HG03095 (cell line): ENCODE measurements around the gene GLIS1.

ENCODE experiments used
- ATAC-seq: cut with Tn5 transposase; IDR thresholded peaks from one replicate; pipeline ENCODE4 v1.9.1; 2021; ENCODE audit warnings: moderate library complexity; ENCODE audit not compliant: unreplicated experiment

GLIS1 gene

GRCh38 chr1:53477651-53478501, 261.1 kb downstream of the GLIS1 start:
- no peak for ATAC-seq

- no peak for ATAC-seq
These were observed 262.4 kb downstream of the GLIS1 start for GRCh38 chr1:53476579-53476978.

DNA sequence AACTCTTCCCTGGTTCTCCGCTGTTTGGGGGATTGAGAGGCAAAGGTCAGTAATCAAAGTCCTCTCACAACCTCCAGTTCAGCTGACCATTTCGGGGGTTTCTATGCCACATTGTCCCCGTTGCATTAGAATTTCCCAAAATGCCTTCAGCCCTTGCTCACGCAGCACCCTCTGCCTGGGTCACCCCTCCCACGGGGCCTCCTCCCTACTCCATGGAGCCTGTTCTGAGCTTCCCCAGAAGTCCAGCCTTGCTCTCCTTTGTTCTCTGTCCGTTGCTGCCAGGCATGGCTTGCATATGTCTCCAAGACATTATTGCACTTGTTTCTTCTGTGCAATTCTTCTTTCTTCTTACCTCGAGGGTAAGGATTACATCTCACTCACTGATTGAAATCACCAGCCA, 263.3 kb downstream of the GLIS1 start:
- no peak for ATAC-seq

DNA sequence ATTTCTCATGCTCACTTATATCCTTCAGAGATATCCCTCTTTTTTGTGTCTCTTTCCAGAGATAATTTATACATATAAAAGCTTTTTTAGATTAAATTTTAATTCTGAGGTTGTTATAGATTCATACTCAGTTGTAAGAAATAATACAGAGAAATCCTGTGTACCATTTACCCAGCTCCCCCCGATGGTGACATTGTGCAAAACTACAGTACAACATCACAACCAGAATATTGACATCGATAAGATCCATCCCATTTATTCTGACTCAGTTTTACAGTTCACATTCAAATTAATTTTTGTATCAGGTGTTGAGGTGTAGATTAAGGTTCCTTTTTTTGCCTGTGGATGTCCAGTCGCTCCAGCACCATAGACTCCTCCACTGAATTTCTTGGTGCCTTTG, 265.5 kb downstream of the GLIS1 start:
- ATAC-seq, result no peak

GRCh38 chr1:53471000-53471399, 268.0 kb downstream of the GLIS1 start:
- no peak for ATAC-seq

GRCh38 chr1:53470584-53470983, 268.4 kb downstream of the GLIS1 start:
- ATAC-seq, result no peak

GRCh38 chr1:53470155-53470554, 268.8 kb downstream of the GLIS1 start:
- no peak for ATAC-seq

GRCh38 chr1:53469373-53469772, 269.6 kb downstream of the GLIS1 start:
- no peak for ATAC-seq

- no peak for ATAC-seq
These were observed 270.6 kb downstream of the GLIS1 start for GRCh38 chr1:53468374-53468773.

DNA sequence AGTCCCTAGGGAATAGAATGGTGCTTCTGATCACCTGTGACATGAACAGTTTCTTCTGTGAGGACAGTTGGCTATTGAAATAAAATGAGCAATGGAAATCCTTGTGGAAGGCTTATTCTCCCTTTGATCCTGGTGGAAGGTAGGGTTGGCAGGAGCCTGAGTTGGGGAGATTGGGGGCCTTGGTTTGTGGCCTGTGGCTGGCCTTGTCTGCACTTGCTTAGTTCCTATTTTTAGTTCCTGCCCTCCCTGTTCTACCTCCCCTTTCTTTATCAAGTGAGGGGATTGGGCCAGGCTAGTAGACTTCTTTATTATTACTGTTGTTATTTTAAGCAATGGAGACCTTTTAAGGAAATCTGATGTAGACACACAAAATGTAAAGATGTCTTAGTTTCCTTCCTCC, 271.6 kb downstream of the GLIS1 start:
- ATAC-seq, result no peak

- no peak for ATAC-seq
These were observed 273.7 kb downstream of the GLIS1 start for GRCh38 chr1:53465023-53465957.

DNA sequence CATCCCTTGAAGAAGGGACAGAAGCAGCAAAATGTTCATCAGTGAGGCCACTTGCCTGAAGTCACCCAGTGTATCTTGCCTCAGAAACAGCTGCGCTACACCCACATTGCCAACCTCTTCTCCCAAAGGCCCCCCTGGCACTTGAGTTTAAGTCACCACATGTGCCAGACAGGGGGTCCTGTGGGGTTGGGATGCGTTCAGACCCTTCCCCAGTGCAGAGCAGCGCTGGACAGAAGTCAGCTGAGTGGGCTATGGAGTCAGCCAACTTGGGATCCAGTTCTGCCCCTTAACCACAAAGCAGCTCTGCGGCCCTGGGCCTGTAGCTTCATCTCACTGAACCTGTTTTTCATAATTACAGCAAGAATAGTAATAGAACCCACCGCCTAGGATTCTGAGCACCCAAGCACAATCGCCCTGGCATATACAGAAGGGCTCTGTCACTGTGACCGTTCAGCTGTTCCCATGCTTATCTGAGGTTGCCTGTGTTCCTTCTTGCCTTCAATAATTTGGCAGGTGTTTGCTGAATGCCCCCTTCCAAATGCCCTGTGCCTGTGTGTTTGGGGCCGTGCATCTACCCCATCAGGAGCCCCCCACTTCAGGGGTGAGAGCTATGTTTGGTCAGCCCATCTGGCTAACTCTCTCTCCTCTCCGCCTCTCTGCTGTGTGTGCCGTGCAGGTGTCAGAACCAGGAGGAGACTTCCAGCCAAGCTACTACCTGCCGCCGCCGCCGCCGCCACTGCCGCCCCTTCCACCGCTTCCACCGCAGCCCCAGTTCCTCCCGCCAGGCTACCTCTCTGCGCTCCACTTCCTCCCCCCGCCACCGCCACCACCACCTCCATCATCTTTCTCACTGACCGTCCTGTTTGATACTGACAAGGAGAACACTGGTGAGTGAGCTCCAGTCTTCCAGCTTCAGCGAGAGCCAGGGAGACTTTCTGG, 274.7 kb downstream of the GLIS1 start:
- no peak for ATAC-seq

DNA sequence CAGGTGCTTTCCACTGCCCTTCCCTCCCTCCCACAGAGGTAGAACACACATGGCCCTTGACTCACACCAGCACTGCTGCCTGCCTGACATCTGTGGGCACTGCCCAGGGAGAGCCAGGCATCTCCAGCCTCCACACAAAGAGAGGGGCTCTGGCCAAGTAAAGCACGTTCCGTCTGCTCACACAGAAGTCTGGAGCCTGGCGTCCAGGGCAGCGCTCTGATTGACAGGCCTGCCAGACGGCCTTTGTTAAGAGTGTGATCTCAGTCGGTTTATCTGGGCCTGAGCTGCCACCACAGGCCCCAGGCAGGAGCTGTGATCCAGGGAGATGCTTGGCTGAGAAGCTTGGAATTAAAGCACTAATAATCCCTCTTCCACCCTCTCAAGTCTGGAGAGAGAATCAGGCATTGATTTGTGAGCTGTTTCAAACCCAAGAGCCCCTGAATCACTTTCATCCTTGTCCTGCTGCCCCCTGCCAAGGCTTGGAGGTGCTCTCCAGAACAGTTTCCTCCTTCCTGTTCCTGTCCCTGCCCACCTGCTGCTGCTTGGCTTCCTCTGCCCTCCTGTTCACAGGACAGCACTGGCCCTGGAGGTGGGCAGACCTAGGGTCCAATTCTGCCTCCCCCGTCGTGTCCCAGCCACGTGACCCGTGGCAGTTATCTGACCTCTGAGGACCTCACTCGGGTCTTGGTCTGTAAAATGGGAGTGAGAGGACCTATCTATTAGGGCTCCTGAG, 276.0 kb downstream of the GLIS1 start:
- no peak for ATAC-seq

- ATAC-seq, result no peak
These were observed 276.8 kb downstream of the GLIS1 start for GRCh38 chr1:53462193-53462592.

GRCh38 chr1:53461323-53462044, 277.5 kb downstream of the GLIS1 start:
- ATAC-seq, result no peak

GRCh38 chr1:53460666-53461322, 278.2 kb downstream of the GLIS1 start:
- ATAC-seq, result no peak

DNA sequence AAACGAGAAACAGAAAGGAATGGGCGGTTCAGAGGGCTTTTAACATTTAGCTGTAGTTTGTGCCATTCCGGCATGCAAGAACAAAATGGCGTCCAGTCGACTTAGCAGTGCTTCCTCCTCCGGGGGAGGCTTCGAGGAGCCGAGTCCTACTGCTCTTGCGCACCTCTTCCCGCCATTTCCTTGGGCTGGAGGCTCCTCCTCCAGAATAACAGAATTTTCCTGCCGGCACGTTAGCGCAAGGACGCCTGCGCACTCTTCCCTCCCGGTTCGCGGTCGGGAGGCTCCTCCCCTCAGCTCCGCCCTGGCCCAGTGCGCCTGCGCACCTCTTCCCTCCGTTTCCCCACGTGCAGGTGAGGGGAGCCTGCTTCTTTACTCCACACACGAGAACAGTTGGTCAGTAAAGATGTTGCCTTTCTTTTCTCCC, 278.7 kb downstream of the GLIS1 start:
- ATAC-seq, result no peak

DNA sequence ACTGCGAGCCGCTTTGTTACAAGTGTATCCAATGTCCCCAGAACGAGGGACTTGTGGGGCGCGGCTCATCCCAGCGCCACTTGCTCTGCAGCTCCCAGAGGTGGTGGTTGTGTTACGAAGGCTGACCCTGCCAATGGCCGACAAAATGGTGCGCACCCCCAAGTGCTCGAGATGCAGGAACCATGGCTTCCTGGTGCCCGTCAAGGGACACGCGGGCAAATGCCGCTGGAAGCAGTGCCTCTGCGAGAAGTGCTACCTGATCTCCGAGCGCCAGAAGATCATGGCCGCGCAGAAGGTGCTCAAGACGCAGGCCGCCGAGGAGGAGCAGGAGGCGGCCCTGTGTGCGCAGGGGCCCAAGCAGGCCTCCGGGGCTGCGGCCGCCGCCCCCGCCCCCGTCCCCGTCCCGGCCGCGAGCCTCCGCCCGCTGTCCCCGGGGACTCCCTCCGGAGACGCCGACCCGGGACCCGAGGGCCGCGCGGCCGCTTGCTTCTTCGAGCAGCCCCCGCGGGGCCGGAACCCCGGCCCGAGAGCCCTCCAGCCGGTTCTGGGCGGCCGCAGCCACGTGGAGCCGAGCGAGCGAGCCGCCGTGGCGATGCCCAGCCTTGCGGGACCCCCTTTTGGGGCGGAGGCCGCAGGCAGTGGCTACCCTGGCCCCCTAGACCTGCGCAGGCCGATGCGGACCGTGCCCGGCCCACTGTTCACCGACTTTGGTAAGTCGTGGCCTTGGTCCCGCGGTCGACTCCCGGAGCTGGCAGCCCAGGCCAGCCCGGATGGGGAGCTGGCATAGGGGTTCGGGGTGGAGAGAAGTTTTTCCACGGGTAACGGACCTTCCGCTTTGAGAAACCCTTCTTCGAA, 279.4 kb downstream of the GLIS1 start, which contains the start of gene DMRTB1:
Gene DMRTB1, plus strand, starts transcription at position 79 of the 855 bp plus-strand sequence. Its CDS starts 55 bp downstream, at position 134.
- ATAC-seq, result no peak
